Measurements from ENCODE around the gene MRTFA. TPM values are rescaled to one million over a fixed set of nuclear protein-coding genes. Genes with fewer than 3 reads are reported as not detected.

The MRTFA gene
- polyA plus RNA-seq, 2 of the 4 experiments (the other 2 are of a cell fraction) = 6.8 to 48.3 TPM

DNA sequence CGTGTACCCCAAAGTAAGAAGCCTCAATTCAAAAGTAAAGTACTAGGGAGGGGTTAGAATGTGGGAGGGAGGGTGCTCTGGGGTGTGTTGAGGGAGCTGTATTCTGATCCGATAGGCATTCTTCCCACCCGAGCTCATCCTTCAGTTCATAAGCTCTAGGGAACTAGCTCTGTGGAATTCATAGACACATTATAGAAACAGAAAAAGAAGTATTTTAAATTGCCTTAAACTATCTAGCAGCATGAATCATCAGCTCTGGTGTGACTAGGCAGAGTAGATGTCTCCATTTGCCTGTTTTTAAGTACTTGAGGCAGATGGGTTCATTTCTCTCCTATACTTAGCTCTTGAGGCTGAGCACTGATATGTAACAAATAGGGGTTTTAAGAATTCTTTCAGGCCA is 273.5 kb downstream of the MRTFA start (continued):
- TF ChIP-seq, protein P1, sequence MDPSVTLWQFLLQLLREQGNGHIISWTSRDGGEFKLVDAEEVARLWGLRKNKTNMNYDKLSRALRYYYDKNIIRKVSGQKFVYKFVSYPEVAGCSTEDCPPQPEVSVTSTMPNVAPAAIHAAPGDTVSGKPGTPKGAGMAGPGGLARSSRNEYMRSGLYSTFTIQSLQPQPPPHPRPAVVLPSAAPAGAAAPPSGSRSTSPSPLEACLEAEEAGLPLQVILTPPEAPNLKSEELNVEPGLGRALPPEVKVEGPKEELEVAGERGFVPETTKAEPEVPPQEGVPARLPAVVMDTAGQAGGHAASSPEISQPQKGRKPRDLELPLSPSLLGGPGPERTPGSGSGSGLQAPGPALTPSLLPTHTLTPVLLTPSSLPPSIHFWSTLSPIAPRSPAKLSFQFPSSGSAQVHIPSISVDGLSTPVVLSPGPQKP (IDR thresholded peaks at IDR 0.05; ENCODE audit: low read depth, low read length) = no peak
- TF ChIP-seq MYC (IDR thresholded peaks at IDR 0.05; ENCODE audit: borderline replicate concordance, low read length) (no peak), RCOR1 (IDR thresholded peaks at IDR 0.05; ENCODE audit: low read depth, low read length) (no peak), EHMT2 (IDR thresholded peaks at IDR 0.05; ENCODE audit: low read depth) (no peak)
- TF ChIP-seq, protein P2, sequence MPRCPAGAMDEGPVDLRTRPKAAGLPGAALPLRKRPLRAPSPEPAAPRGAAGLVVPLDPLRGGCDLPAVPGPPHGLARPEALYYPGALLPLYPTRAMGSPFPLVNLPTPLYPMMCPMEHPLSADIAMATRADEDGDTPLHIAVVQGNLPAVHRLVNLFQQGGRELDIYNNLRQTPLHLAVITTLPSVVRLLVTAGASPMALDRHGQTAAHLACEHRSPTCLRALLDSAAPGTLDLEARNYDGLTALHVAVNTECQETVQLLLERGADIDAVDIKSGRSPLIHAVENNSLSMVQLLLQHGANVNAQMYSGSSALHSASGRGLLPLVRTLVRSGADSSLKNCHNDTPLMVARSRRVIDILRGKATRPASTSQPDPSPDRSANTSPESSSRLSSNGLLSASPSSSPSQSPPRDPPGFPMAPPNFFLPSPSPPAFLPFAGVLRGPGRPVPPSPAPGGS (IDR thresholded peaks at IDR 0.05) = no peak

DNA sequence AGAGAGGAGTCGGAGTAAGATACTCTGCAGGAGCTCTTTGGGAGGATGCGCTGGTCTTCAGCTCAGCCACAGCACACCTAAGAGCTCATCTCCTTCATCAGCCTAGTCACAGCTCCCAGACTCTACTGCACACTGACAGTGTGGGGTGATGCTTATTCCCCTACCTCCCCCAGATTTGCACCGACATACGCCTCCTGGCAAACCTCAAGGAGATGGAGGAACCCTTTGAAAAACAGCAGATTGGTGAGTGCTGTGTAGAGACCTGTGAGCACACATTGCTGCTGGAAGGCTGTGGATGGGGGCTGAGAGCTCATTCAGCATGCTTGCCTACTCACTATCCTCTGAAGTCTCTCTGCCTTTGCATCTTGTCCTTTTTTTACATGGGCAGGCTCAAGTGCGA is 275.4 kb downstream of the MRTFA start:
- Histone ChIP-seq H3K4me1 (no peaks in the 10 kb centered on the region), H3K4me2 (no peak overlapping the region), H3K4me3 (no peak overlapping the region), H3K9me3 (no peaks in the 10 kb centered on the region), H3K27ac (no peak overlapping the region)
- TF ChIP-seq, protein P3, sequence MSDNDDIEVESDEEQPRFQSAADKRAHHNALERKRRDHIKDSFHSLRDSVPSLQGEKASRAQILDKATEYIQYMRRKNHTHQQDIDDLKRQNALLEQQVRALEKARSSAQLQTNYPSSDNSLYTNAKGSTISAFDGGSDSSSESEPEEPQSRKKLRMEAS (IDR thresholded peaks at IDR 0.05) = no peak
- TF ChIP-seq HOXB5 (CRISPR knock-in tag; IDR thresholded peaks at IDR 0.05) (no peak), ESRRA (IDR thresholded peaks at IDR 0.05; ENCODE audit: borderline replicate concordance, low read length) (no peak), MYC (IDR thresholded peaks at IDR 0.05; ENCODE audit: borderline replicate concordance, low read length) (no peak), FOSL2 (IDR thresholded peaks at IDR 0.05) (no peak), FOSL2 (CRISPR knock-in tag; IDR thresholded peaks at IDR 0.05) (no peak), CBX2 (IDR thresholded peaks at IDR 0.05; ENCODE audit: borderline replicate concordance, low read depth) (no peak), PHF8 (IDR thresholded peaks at IDR 0.05; ENCODE audit: borderline replicate concordance, low read depth) (no peak), RNF2 (IDR thresholded peaks at IDR 0.05; ENCODE audit: borderline replicate concordance, low read depth) (no peak), HDAC2 (IDR thresholded peaks at IDR 0.05) (no peak), NFE2L2 (conservative IDR thresholded peaks at IDR 0.05; ENCODE audit: low read length) (no peak), MAZ (IDR thresholded peaks at IDR 0.05; ENCODE audit: borderline replicate concordance, low read depth, low read length) (no peak), KDM1A (IDR thresholded peaks at IDR 0.05; ENCODE audit: low read depth) (no peak), BHLHE40 (IDR thresholded peaks at IDR 0.05; ENCODE audit: low read depth, low read length) (no peak)
- TF ChIP-seq, protein P4, sequence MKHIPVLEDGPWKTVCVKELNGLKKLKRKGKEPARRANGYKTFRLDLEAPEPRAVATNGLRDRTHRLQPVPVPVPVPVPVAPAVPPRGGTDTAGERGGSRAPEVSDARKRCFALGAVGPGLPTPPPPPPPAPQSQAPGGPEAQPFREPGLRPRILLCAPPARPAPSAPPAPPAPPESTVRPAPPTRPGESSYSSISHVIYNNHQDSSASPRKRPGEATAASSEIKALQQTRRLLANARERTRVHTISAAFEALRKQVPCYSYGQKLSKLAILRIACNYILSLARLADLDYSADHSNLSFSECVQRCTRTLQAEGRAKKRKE (CRISPR knock-in tag; IDR thresholded peaks at IDR 0.05; ENCODE audit: low read depth) = no peak
- TF ChIP-seq, protein P1 (IDR thresholded peaks at IDR 0.05; ENCODE audit: low read depth, low read length) = no peak
- TF ChIP-seq, protein P5, sequence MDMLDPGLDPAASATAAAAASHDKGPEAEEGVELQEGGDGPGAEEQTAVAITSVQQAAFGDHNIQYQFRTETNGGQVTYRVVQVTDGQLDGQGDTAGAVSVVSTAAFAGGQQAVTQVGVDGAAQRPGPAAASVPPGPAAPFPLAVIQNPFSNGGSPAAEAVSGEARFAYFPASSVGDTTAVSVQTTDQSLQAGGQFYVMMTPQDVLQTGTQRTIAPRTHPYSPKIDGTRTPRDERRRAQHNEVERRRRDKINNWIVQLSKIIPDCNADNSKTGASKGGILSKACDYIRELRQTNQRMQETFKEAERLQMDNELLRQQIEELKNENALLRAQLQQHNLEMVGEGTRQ (IDR thresholded peaks at IDR 0.05) = no peak
- DNase-seq (ENCODE audit: low read depth in 1 of 2, low spot score in 1 of 2) (no peak), ATAC-seq (no peak), FAIRE-seq (no peak)
- CTCF ChIA-PET = interaction anchor here (6.6 kb wide), 1 partner anchor 13 kb away, joined by 31 read pairs; the partner anchor contains the start of gene ADSL
- POLR2A ChIA-PET = interaction anchor here (0.9 kb wide), 1 partner anchor 9 kb away, joined by 5 read pairs; the partner anchor contains the start of gene SGSM3
- 96% methylated on average over 3 of the region's 5 CpGs for WGBS (ENCODE audit: missing lambda C conversion rate)

Other genes starting within 250 kb of the MRTFA start
- gene MCHR1, start 42.8 kb upstream of the MRTFA start, polyA plus RNA-seq (2011; rRNA removed) = not detected in 2 replicates
- not detected in 3 replicates for gene MCHR1, start 42.8 kb upstream of the MRTFA start, polyA plus RNA-seq (2017; fragmentation: RNase III; extraction: RNeasy Plus Mini Kit Qiagen cat#74134 plus additional on column Dnase treatment)
- gene SLC25A17, start 182.6 kb upstream of the MRTFA start, polyA plus RNA-seq (2011; rRNA removed) = 33.7 and 35.1 TPM in 2 replicates
- gene SLC25A17, start 182.6 kb upstream of the MRTFA start, polyA plus RNA-seq (2017; fragmentation: RNase III; extraction: RNeasy Plus Mini Kit Qiagen cat#74134 plus additional on column Dnase treatment) = 17.2 to 20.3 TPM (median 19.9 TPM) in 3 replicates
- gene ST13, start 219.9 kb upstream of the MRTFA start, polyA plus RNA-seq (2011; rRNA removed) = 114 and 181 TPM in 2 replicates
- 212 to 227 TPM (median 220 TPM) in 3 replicates for gene ST13, start 219.9 kb upstream of the MRTFA start, polyA plus RNA-seq (2017; fragmentation: RNase III; extraction: RNeasy Plus Mini Kit Qiagen cat#74134 plus additional on column Dnase treatment)
- gene XPNPEP3, start 220.4 kb upstream of the MRTFA start, polyA plus RNA-seq (2011; rRNA removed) = 23.3 and 23.6 TPM in 2 replicates
- 10.4 to 12.7 TPM (median 12.7 TPM) in 3 replicates for gene XPNPEP3, start 220.4 kb upstream of the MRTFA start, polyA plus RNA-seq (2017; fragmentation: RNase III; extraction: RNeasy Plus Mini Kit Qiagen cat#74134 plus additional on column Dnase treatment)
- not detected in 2 replicates for gene DNAJB7, start 225.4 kb upstream of the MRTFA start, polyA plus RNA-seq (2011; rRNA removed)
- gene DNAJB7, start 225.4 kb upstream of the MRTFA start, polyA plus RNA-seq (2017; fragmentation: RNase III; extraction: RNeasy Plus Mini Kit Qiagen cat#74134 plus additional on column Dnase treatment) = not detected in 3 replicates

Measured in A549 (cell line).